GM23338 (cell line): ENCODE results near the gene BLOC1S3. TPM values are rescaled to one million over a fixed set of nuclear protein-coding genes. Genes with fewer than 3 reads are reported as not detected.
A peak's percentile ranks its signal among the peaks of the same experiment; 100 is the strongest.

Source experiments
- ATAC-seq: fragments of 200-7000 bp; cut with Tn5 transposase; 3 replicates; pipeline ENCODE4 v1.9.1; 2020
- DNase-seq: peaks from one replicate; pipeline ENCODE4 v3.0.0-alpha.2; 2015; ENCODE audit warnings: low spot score
- H2AFZ ChIP-seq: fragments of 200-600 bp; sonication (generic); 2 replicates; pipeline ENCODE4 v1.8.0; 2016; ENCODE audit warnings: antibody characterized with exemption, mild to moderate bottlenecking, moderate library complexity
- H3F3A ChIP-seq: fragments of 200-600 bp; sonication (generic); replicated peaks from 2 replicates; pipeline ENCODE4 v1.8.0; 2017; ENCODE audit warnings: antibody characterized with exemption, mixed run types, low read depth
- H3K27ac ChIP-seq: fragments of 200-600 bp; sonication (generic); 2 replicates; pipeline ENCODE4 v1.6.1; 2016; ENCODE audit warnings: low read depth
- H3K27me3 ChIP-seq: fragments of 200-600 bp; sonication (generic); 2 replicates; pipeline ENCODE4 v1.8.0; 2016; ENCODE audit warnings: mild to moderate bottlenecking, mixed run types, moderate library complexity; ENCODE audit not compliant: insufficient read depth
- H3K36me3 ChIP-seq: fragments of 200-600 bp; sonication (generic); 2 replicates; pipeline ENCODE4 v1.8.0; 2016; ENCODE audit warnings: mild to moderate bottlenecking; ENCODE audit not compliant: insufficient read depth
- H3K4me1 ChIP-seq: fragments of 200-600 bp; sonication (generic); 2 replicates; pipeline ENCODE4 v1.8.0; 2016; ENCODE audit warnings: mild to moderate bottlenecking, moderate library complexity; ENCODE audit not compliant: insufficient read depth
- H3K4me2 ChIP-seq: fragments of 200-600 bp; sonication (generic); 2 replicates; pipeline ENCODE4 v1.7.1; 2017; ENCODE audit warnings: mixed run types
- H3K4me3 ChIP-seq: fragments of 200-600 bp; sonication (generic); 2 replicates; pipeline ENCODE4 v1.6.1; 2016; ENCODE audit warnings: mixed run types
- H3K79me2 ChIP-seq: fragments of 200-600 bp; sonication (generic); replicated peaks from 2 replicates; pipeline ENCODE4 v1.8.0; 2017; ENCODE audit warnings: mild to moderate bottlenecking; ENCODE audit not compliant: insufficient read depth
- H3K9me2 ChIP-seq: fragments of 200-600 bp; sonication (generic); 2 replicates; pipeline ENCODE4 v1.8.0; 2017; ENCODE audit not compliant: insufficient read depth
- H4K20me1 ChIP-seq: fragments of 200-600 bp; sonication (generic); replicated peaks from 2 replicates; pipeline ENCODE4 v1.8.0; 2017; ENCODE audit warnings: mild to moderate bottlenecking; ENCODE audit not compliant: insufficient read depth
- H3K27ac Mint-ChIP-seq: 2 replicates; pipeline ENCODE4 v1.8.0; 2020; ENCODE audit warnings: inconsistent platforms, mild to moderate bottlenecking, moderate library complexity, mixed read lengths
- H3K27me3 Mint-ChIP-seq: 3 replicates; pipeline ENCODE4 v1.8.0; 2022; ENCODE audit warnings: low read depth, mild to moderate bottlenecking, moderate library complexity, mixed read lengths, inconsistent platforms; ENCODE audit not compliant: insufficient read depth, poor library complexity
- H3K36me3 Mint-ChIP-seq: 3 replicates; pipeline ENCODE4 v1.8.0; 2021; ENCODE audit warnings: low read depth, mild to moderate bottlenecking, inconsistent platforms, moderate library complexity, mixed read lengths
- H3K4me1 Mint-ChIP-seq: 3 replicates; pipeline ENCODE4 v1.8.0; 2020; ENCODE audit warnings: mild to moderate bottlenecking, inconsistent platforms, mixed read lengths
- H3K4me3 Mint-ChIP-seq: 3 replicates; pipeline ENCODE4 v1.8.0; 2021; ENCODE audit warnings: moderate library complexity, mild to moderate bottlenecking, inconsistent platforms, mixed read lengths
- H3K9me3 Mint-ChIP-seq: 3 replicates; pipeline ENCODE4 v1.8.0; 2020; ENCODE audit warnings: moderate library complexity, mild to moderate bottlenecking, inconsistent platforms, mixed read lengths
- CREB1 ChIP-seq: fragments of 250-450 bp; sonication (Bioruptor Pico); IDR thresholded peaks from 2 replicates; pipeline ENCODE4 v1.5.0; 2020; ENCODE audit warnings: low read depth, mild to moderate bottlenecking, moderate library complexity
- EZH2phosphoT487 ChIP-seq: fragments of 200-600 bp; sonication (generic); IDR thresholded peaks from one replicate; pipeline ENCODE4 v1.8.1; 2018; ENCODE audit warnings: antibody characterized with exemption; ENCODE audit not compliant: unreplicated experiment
- JUNB ChIP-seq: IDR thresholded peaks from one replicate; pipeline ENCODE4 v1.6.1; 2016; ENCODE audit warnings: antibody characterized with exemption; ENCODE audit not compliant: unreplicated experiment
- NANOG ChIP-seq: IDR thresholded peaks from 2 replicates; pipeline ENCODE4 v1.6.1; 2016; ENCODE audit warnings: antibody characterized with exemption, borderline replicate concordance
- POLR2AphosphoS5 ChIP-seq: IDR thresholded peaks from 2 replicates; pipeline ENCODE4 v1.6.1; 2016; ENCODE audit warnings: antibody characterized with exemption, low read depth
- STAT1 ChIP-seq: IDR thresholded peaks from one replicate; pipeline ENCODE4 v1.6.1; 2016; ENCODE audit warnings: antibody characterized with exemption; ENCODE audit not compliant: unreplicated experiment
- ZNF114 ChIP-seq: fragments of 250-450 bp; sonication (Bioruptor Pico); IDR thresholded peaks from 2 replicates; pipeline ENCODE4 v1.5.0; 2020; ENCODE audit warnings: mild to moderate bottlenecking, moderate library complexity
- ZNF331 ChIP-seq: fragments of 250-450 bp; sonication (Bioruptor Pico); IDR thresholded peaks from 2 replicates; pipeline ENCODE4 v1.5.0; 2020; ENCODE audit warnings: low read depth, mild to moderate bottlenecking, moderate library complexity
- polyA plus RNA-seq: library from polyadenylated mRNA; unstranded; fragments of >200 nt; fragmentation: Nextera tagmentation; extraction: Ambion mirVana; gene quantifications from 2 replicates; pipeline ENCODE4 v1.2.1, GENCODE V29; 2016
- total RNA-seq: library from RNA; depleted of rRNA; stranded (reverse); fragments of >200 nt; shearing (Covaris generic); gene quantifications from 2 replicates; pipeline ENCODE4 v1.2.3, GENCODE V29; 2014
- TF ChIP-seq, protein P1 (sequence below), 2 experiments: fragments of 200-600 bp in 1 of 2; sonication (generic) in 1 of 2; conservative IDR thresholded peaks; 2 replicates each; pipeline versions ENCODE4 v1.5.1 to v1.6.1; 2016 to 2017; ENCODE audit warnings: antibody characterized with exemption in 2 of 2, low read depth in 2 of 2, mild to moderate bottlenecking in 2 of 2, moderate library complexity in 1 of 2
- TF ChIP-seq, protein P2 (sequence below): IDR thresholded peaks from one replicate; pipeline ENCODE4 v1.6.1; 2018; ENCODE audit warnings: antibody characterized with exemption; ENCODE audit not compliant: unreplicated experiment

Gene BLOC1S3
- total and polyA plus RNA-seq, 2 experiments from 2014 or later = 2.5 to 15.9 TPM

- no peak overlapping the region for H2AFZ ChIP-seq
- Mint-ChIP-seq H3K9me3 (peaks cover 10% of the 10 kb centered on the region; the same call in 2 of the 3 replicates), H3K27me3 (peaks cover 59% of the 10 kb centered on the region), H3K4me3 (no peak overlapping the region), H3K4me1 (peaks cover 11% of the 10 kb centered on the region), H3K36me3 (0 out of 3 replicates have a peak, but pooled peaks cover 3% of the 10 kb centered on the region), H3K27ac (no peak overlapping the region)
- no peaks in the 10 kb centered on the region for H3K79me2 ChIP-seq
- H3K27ac ChIP-seq = no peak overlapping the region
- peaks cover 46% of the 10 kb centered on the region for H3K27me3 ChIP-seq
- no peaks in the 10 kb centered on the region for H3K36me3 ChIP-seq
- H3K4me1 ChIP-seq = no peaks in the 10 kb centered on the region; the same call in 1 of the 2 replicates
- ATAC-seq = no peak
- no peak overlapping the region for H3K4me3 ChIP-seq
- TF ChIP-seq, protein P1, sequence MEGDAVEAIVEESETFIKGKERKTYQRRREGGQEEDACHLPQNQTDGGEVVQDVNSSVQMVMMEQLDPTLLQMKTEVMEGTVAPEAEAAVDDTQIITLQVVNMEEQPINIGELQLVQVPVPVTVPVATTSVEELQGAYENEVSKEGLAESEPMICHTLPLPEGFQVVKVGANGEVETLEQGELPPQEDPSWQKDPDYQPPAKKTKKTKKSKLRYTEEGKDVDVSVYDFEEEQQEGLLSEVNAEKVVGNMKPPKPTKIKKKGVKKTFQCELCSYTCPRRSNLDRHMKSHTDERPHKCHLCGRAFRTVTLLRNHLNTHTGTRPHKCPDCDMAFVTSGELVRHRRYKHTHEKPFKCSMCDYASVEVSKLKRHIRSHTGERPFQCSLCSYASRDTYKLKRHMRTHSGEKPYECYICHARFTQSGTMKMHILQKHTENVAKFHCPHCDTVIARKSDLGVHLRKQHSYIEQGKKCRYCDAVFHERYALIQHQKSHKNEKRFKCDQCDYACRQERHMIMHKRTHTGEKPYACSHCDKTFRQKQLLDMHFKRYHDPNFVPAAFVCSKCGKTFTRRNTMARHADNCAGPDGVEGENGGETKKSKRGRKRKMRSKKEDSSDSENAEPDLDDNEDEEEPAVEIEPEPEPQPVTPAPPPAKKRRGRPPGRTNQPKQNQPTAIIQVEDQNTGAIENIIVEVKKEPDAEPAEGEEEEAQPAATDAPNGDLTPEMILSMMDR (conservative IDR thresholded peaks at IDR 0.05; ENCODE audit: low read depth in 2 of 2) = no peak
- TF ChIP-seq, protein P2, sequence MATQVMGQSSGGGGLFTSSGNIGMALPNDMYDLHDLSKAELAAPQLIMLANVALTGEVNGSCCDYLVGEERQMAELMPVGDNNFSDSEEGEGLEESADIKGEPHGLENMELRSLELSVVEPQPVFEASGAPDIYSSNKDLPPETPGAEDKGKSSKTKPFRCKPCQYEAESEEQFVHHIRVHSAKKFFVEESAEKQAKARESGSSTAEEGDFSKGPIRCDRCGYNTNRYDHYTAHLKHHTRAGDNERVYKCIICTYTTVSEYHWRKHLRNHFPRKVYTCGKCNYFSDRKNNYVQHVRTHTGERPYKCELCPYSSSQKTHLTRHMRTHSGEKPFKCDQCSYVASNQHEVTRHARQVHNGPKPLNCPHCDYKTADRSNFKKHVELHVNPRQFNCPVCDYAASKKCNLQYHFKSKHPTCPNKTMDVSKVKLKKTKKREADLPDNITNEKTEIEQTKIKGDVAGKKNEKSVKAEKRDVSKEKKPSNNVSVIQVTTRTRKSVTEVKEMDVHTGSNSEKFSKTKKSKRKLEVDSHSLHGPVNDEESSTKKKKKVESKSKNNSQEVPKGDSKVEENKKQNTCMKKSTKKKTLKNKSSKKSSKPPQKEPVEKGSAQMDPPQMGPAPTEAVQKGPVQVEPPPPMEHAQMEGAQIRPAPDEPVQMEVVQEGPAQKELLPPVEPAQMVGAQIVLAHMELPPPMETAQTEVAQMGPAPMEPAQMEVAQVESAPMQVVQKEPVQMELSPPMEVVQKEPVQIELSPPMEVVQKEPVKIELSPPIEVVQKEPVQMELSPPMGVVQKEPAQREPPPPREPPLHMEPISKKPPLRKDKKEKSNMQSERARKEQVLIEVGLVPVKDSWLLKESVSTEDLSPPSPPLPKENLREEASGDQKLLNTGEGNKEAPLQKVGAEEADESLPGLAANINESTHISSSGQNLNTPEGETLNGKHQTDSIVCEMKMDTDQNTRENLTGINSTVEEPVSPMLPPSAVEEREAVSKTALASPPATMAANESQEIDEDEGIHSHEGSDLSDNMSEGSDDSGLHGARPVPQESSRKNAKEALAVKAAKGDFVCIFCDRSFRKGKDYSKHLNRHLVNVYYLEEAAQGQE = no peak
- TF ChIP-seq ZNF331 (CRISPR knock-in tag) (no peak), CREB1 (CRISPR knock-in tag) (no peak), NANOG (no peak), STAT1 (no peak), ZNF114 (no peak)
- H3K4me2 ChIP-seq = no peak overlapping the region
- no peaks in the 10 kb centered on the region for H3K9me2 ChIP-seq
- no peak for DNase-seq
- H3F3A ChIP-seq = 0 out of 2 replicates have a peak, but pooled peaks cover 9% of the 10 kb centered on the region
- no peaks in the 10 kb centered on the region; the same call in 1 of the 2 replicates for H4K20me1 ChIP-seq
These were observed 27.8 kb upstream of the BLOC1S3 start for GRCh38 chr19:45150751-45151281.

- H4K20me1 ChIP-seq = no peaks in the 10 kb centered on the region; the same call in 1 of the 2 replicates
- Mint-ChIP-seq H3K9me3 (peaks cover 10% of the 10 kb centered on the region; the same call in 2 of the 3 replicates), H3K27ac (no peak overlapping the region), H3K4me3 (peak overlapping the region; percentile 60; the same call in 2 of the 3 replicates), H3K4me1 (peaks cover 11% of the 10 kb centered on the region), H3K36me3 (0 out of 3 replicates have a peak, but pooled peaks cover 3% of the 10 kb centered on the region), H3K27me3 (peaks cover 59% of the 10 kb centered on the region)
- no peaks in the 10 kb centered on the region for H3K9me2 ChIP-seq
- H3K4me3 ChIP-seq = no peak overlapping the region
- no peak for DNase-seq
- no peaks in the 10 kb centered on the region for H3K79me2 ChIP-seq
- peaks cover 46% of the 10 kb centered on the region for H3K27me3 ChIP-seq
- no peak overlapping the region; the same call in 1 of the 2 replicates for H3K4me2 ChIP-seq
- H3F3A ChIP-seq = 0 out of 2 replicates have a peak, but pooled peaks cover 9% of the 10 kb centered on the region
- H3K27ac ChIP-seq = no peak overlapping the region
- no peak for ATAC-seq
- H2AFZ ChIP-seq = no peak overlapping the region
- H3K36me3 ChIP-seq = no peaks in the 10 kb centered on the region
- no peaks in the 10 kb centered on the region; the same call in 1 of the 2 replicates for H3K4me1 ChIP-seq
- TF ChIP-seq, protein P2 = no peak
- TF ChIP-seq CREB1 (CRISPR knock-in tag) (no peak), EZH2phosphoT487 (no peak), ZNF114 (no peak), NANOG (no peak), JUNB (no peak), POLR2AphosphoS5 (no peak), ZNF331 (CRISPR knock-in tag) (no peak)
- TF ChIP-seq, protein P1 (conservative IDR thresholded peaks at IDR 0.05; ENCODE audit: low read depth in 2 of 2) = no peak
These were observed 27.3 kb upstream of the BLOC1S3 start for GRCh38 chr19:45151320-45151719.
